Parathyroid adenoma (tissue), 2 donors: Measurements from ENCODE around the gene GTF2IRD1.

ENCODE experiments used
- H2AFZ ChIP-seq: fragments of 300-600 bp; sonication (generic); one replicate; pipeline ENCODE4 v1.7.0; 2017; ENCODE audit warnings: antibody characterized with exemption, mild to moderate bottlenecking
- H3K27ac ChIP-seq: fragments of 300-600 bp; sonication (generic); one replicate; pipeline ENCODE4 v1.7.0; 2017
- H3K27me3 ChIP-seq: fragments of 300-600 bp; sonication (generic); one replicate; pipeline ENCODE4 v1.7.0; 2017; ENCODE audit warnings: low read length; ENCODE audit not compliant: control insufficient read depth, insufficient read depth
- H3K36me3 ChIP-seq: fragments of 300-600 bp; sonication (generic); one replicate; pipeline ENCODE4 v1.7.0; 2017; ENCODE audit warnings: low read length; ENCODE audit not compliant: control insufficient read depth, insufficient read depth
- H3K4me1 ChIP-seq: fragments of 300-600 bp; sonication (generic); one replicate; pipeline ENCODE4 v1.7.0; 2017; ENCODE audit warnings: control low read depth
- H3K4me2 ChIP-seq: fragments of 300-600 bp; sonication (generic); one replicate; pipeline ENCODE4 v1.7.0; 2017; ENCODE audit warnings: low read length
- H3K4me3 ChIP-seq: fragments of 300-600 bp; sonication (generic); one replicate; pipeline ENCODE4 v1.7.0; 2017; ENCODE audit warnings: low read depth, low read length
- H3K79me2 ChIP-seq: fragments of 300-600 bp; sonication (generic); one replicate; pipeline ENCODE4 v1.7.0; 2017; ENCODE audit warnings: control low read depth
- H3K9ac ChIP-seq: fragments of 300-600 bp; sonication (generic); one replicate; pipeline ENCODE4 v1.7.0; 2017; ENCODE audit warnings: mild to moderate bottlenecking
- H3K9me3 ChIP-seq: fragments of 300-600 bp; sonication (generic); one replicate; pipeline ENCODE4 v1.7.0; 2017; ENCODE audit warnings: low read length; ENCODE audit not compliant: control insufficient read depth
- CTCF ChIP-seq: fragments of 300-600 bp; sonication (generic); IDR thresholded peaks from one replicate; pipeline ENCODE4 v1.7.0; 2017; ENCODE audit warnings: antibody characterized with exemption, mild to moderate bottlenecking
- donor health status: primary hyperparathyroidism.

GTF2IRD1 gene

GRCh38 chr7:74515276-74515675 lies 61.6 kb downstream of the GTF2IRD1 start:
- Histone ChIP-seq H3K79me2 (peaks cover 3% of the 10 kb centered on the region), H3K27ac (no peak overlapping the region), H3K4me1 (no peaks in the 10 kb centered on the region), H3K36me3 (no peaks in the 10 kb centered on the region), H2AFZ (no peak overlapping the region), H3K4me3 (no peak overlapping the region), H3K9ac (no peak overlapping the region), H3K27me3 (no peaks in the 10 kb centered on the region), H3K4me2 (no peak overlapping the region), H3K9me3 (no peaks in the 10 kb centered on the region)
- no peak for TF ChIP-seq CTCF

- Histone ChIP-seq H3K9me3 (no peaks in the 10 kb centered on the region), H2AFZ (no peak overlapping the region), H3K4me2 (no peak overlapping the region), H3K27ac (no peak overlapping the region), H3K4me1 (no peaks in the 10 kb centered on the region), H3K27me3 (no peaks in the 10 kb centered on the region), H3K4me3 (no peak overlapping the region), H3K79me2 (peaks cover 3% of the 10 kb centered on the region), H3K36me3 (no peaks in the 10 kb centered on the region), H3K9ac (no peak overlapping the region)
- no peak for TF ChIP-seq CTCF
Measured at GRCh38 chr7:74516214-74516613, 62.5 kb downstream of the GTF2IRD1 start.

GRCh38 chr7:74518041-74518440 lies 64.3 kb downstream of the GTF2IRD1 start:
- H3K79me2 ChIP-seq = peaks cover 3% of the 10 kb centered on the region
- H3K27ac ChIP-seq = no peak overlapping the region
- TF ChIP-seq CTCF = no peak
- H3K4me1 ChIP-seq = no peaks in the 10 kb centered on the region
- H3K9me3 ChIP-seq = no peaks in the 10 kb centered on the region
- no peaks in the 10 kb centered on the region for H3K36me3 ChIP-seq
- no peak overlapping the region for H3K4me3 ChIP-seq
- H3K9ac ChIP-seq = no peak overlapping the region
- H3K4me2 ChIP-seq = no peak overlapping the region
- H2AFZ ChIP-seq = no peak overlapping the region
- H3K27me3 ChIP-seq = no peaks in the 10 kb centered on the region

DNA sequence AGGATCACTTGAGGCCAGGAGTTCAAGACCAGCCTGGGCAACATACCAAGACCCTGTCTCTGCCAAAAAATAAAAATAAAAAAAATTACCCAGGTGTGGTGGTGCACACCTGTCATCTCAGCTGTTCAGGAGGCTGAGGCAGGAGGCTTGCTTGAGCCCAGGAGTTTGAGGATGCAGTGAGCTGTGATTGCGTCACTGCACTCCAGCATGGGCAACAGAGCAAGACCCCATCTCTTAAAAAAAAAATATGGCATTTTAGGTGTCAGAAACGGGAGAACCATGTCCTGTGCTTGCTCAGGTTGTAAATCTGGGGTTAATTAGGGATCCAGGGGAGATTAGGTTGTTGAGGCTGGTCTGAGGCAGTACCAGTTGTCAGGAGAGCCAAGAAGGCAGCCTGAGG lies 64.9 kb downstream of the GTF2IRD1 start:
- TF ChIP-seq CTCF = no peak
- Histone ChIP-seq H3K27me3 (no peaks in the 10 kb centered on the region), H3K36me3 (no peaks in the 10 kb centered on the region), H3K9ac (no peak overlapping the region), H3K27ac (no peak overlapping the region), H3K9me3 (no peaks in the 10 kb centered on the region), H3K79me2 (peaks cover 3% of the 10 kb centered on the region), H2AFZ (no peak overlapping the region), H3K4me3 (no peak overlapping the region), H3K4me2 (no peak overlapping the region), H3K4me1 (no peaks in the 10 kb centered on the region)

DNA sequence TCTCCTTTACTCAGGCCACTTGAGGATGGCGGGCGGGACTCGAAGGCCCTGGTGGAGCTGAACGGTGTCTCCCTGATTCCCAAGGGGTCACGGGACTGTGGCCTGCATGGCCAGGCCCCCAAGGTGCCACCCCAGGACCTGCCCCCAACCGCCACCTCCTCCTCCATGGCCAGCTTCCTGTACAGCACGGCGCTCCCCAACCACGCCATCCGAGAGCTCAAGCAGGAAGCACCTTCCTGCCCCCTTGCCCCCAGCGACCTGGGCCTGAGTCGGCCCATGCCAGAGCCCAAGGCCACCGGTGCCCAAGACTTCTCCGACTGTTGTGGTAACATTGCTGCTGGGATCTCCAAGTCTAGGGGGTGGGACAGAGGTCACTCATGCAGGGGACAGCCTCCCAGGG lies 65.7 kb downstream of the GTF2IRD1 start:
- peaks cover 3% of the 10 kb centered on the region for H3K79me2 ChIP-seq
- TF ChIP-seq CTCF = no peak
- H3K36me3 ChIP-seq = no peaks in the 10 kb centered on the region

More for the DNA sequence above, 65.7 kb downstream of the GTF2IRD1 start:
- Histone ChIP-seq H3K4me2 (no peak overlapping the region), H3K27me3 (no peaks in the 10 kb centered on the region), H3K9ac (no peak overlapping the region), H2AFZ (no peak overlapping the region), H3K27ac (no peak overlapping the region), H3K9me3 (no peaks in the 10 kb centered on the region), H3K4me1 (no peaks in the 10 kb centered on the region), H3K4me3 (no peak overlapping the region)
